Measurements from ENCODE around the gene RUBCN.
"Not testable (repeated sequence)": the region's sequence is repeated elsewhere in the genome, so short reads cannot be mapped to it uniquely, and the experiment has no call there.

DNA sequence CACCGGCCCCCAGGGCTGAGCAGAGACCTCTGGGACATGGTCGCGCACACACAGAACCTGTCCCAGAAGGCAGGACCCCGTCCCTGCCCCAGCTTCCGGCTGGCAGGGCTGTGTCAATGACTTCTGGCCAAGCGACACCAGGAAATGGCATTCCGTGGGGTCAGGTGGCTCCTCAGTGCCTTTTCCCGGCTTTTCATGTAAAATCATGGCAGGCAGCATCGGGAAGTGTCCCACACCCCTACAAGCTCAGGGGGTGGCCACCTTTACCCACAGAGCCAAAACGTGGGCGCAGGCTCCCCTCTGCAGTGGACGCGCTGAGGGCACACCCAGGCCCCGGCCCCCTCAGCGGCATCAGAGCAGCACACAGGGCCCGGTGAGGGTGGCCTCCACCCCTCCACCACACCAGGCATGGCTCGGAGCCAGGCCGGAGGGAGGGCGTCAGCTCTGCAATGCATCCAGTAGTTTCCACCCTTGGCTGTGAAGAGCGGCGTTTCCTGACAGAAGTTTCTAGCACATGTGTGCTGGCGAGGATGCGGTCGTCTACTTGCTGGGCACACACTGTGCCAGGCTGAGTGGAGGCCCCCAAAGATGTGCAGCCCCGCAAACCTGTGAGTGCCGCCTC lies 70.4 kb downstream of the RUBCN start:
- TF ChIP-seq TAF1 (IDR thresholded peaks at IDR 0.05; ENCODE audit: control insufficient read depth, extremely low read depth, insufficient read depth, low read length, severe bottlenecking); NFYB (IDR thresholded peaks at IDR 0.05; ENCODE audit: extremely low read depth, insufficient read length); SMC3 (conservative IDR thresholded peaks at IDR 0.05; ENCODE audit: insufficient read depth, low read depth, low read length); NFE2 (IDR thresholded peaks at IDR 0.05; ENCODE audit: low read depth); NR2C1 (IDR thresholded peaks at IDR 0.05); NR2C1 (tag; IDR thresholded peaks at IDR 0.05): not testable (repeated sequence)
- TF ChIP-seq, protein P1, sequence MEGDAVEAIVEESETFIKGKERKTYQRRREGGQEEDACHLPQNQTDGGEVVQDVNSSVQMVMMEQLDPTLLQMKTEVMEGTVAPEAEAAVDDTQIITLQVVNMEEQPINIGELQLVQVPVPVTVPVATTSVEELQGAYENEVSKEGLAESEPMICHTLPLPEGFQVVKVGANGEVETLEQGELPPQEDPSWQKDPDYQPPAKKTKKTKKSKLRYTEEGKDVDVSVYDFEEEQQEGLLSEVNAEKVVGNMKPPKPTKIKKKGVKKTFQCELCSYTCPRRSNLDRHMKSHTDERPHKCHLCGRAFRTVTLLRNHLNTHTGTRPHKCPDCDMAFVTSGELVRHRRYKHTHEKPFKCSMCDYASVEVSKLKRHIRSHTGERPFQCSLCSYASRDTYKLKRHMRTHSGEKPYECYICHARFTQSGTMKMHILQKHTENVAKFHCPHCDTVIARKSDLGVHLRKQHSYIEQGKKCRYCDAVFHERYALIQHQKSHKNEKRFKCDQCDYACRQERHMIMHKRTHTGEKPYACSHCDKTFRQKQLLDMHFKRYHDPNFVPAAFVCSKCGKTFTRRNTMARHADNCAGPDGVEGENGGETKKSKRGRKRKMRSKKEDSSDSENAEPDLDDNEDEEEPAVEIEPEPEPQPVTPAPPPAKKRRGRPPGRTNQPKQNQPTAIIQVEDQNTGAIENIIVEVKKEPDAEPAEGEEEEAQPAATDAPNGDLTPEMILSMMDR (IDR thresholded peaks at IDR 0.05 in 2 of 3, conservative IDR thresholded peaks at IDR 0.05 in 1 of 3; ENCODE audit: insufficient read depth in 2 of 3, low read depth in 1 of 3, low read length in 3 of 3), result not testable (repeated sequence)
- TF ChIP-seq, protein P2, sequence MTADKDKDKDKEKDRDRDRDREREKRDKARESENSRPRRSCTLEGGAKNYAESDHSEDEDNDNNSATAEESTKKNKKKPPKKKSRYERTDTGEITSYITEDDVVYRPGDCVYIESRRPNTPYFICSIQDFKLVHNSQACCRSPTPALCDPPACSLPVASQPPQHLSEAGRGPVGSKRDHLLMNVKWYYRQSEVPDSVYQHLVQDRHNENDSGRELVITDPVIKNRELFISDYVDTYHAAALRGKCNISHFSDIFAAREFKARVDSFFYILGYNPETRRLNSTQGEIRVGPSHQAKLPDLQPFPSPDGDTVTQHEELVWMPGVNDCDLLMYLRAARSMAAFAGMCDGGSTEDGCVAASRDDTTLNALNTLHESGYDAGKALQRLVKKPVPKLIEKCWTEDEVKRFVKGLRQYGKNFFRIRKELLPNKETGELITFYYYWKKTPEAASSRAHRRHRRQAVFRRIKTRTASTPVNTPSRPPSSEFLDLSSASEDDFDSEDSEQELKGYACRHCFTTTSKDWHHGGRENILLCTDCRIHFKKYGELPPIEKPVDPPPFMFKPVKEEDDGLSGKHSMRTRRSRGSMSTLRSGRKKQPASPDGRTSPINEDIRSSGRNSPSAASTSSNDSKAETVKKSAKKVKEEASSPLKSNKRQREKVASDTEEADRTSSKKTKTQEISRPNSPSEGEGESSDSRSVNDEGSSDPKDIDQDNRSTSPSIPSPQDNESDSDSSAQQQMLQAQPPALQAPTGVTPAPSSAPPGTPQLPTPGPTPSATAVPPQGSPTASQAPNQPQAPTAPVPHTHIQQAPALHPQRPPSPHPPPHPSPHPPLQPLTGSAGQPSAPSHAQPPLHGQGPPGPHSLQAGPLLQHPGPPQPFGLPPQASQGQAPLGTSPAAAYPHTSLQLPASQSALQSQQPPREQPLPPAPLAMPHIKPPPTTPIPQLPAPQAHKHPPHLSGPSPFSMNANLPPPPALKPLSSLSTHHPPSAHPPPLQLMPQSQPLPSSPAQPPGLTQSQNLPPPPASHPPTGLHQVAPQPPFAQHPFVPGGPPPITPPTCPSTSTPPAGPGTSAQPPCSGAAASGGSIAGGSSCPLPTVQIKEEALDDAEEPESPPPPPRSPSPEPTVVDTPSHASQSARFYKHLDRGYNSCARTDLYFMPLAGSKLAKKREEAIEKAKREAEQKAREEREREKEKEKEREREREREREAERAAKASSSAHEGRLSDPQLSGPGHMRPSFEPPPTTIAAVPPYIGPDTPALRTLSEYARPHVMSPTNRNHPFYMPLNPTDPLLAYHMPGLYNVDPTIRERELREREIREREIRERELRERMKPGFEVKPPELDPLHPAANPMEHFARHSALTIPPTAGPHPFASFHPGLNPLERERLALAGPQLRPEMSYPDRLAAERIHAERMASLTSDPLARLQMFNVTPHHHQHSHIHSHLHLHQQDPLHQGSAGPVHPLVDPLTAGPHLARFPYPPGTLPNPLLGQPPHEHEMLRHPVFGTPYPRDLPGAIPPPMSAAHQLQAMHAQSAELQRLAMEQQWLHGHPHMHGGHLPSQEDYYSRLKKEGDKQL (CRISPR knock-in tag; IDR thresholded peaks at IDR 0.05; ENCODE audit: borderline replicate concordance), result not testable (repeated sequence)
